PC-9 (cell line): ENCODE measurements around the gene CADM4. TPM values are rescaled to one million over a fixed set of nuclear protein-coding genes. Genes with fewer than 3 reads are reported as not detected.

Experiments
- BruUV-seq: library from RNA; stranded (reverse); fragments of 400-500 nt; replicated peaks from 2 replicates; lab custom pipeline; 2021; lab: Mats Ljungman, UMichigan
- CTCF ChIA-PET: fragments of 300-600 bp; sonication (Branson Sonifier 250); formaldehyde crosslinking; loops from one replicate; lab custom pipeline; 2022; ENCODE audit warnings: antibody characterized with exemption; lab: Charles Lee
- POLR2A ChIA-PET: fragments of 300-600 bp; sonication (Branson Sonifier 250); formaldehyde crosslinking; loops from one replicate; lab custom pipeline; 2022; ENCODE audit warnings: antibody characterized with exemption; ENCODE audit not compliant: unreplicated experiment; lab: Charles Lee
- DNase-seq, 2 experiments: peaks; one replicate each; pipeline versions ENCODE4 v3.0.0 to v3.0.0-alpha.2; 2015 to 2022; ENCODE audit warnings: mixed read lengths in 1 of 2
- H2AFZ ChIP-seq: fragments of 200-600 bp; sonication (generic); 2 replicates; pipeline ENCODE4 v1.8.1; 2017; ENCODE audit warnings: antibody characterized with exemption
- H3F3A ChIP-seq: fragments of 200-600 bp; sonication (generic); 2 replicates; pipeline ENCODE4 v1.8.1; 2017; ENCODE audit warnings: antibody characterized with exemption, mild to moderate bottlenecking, low read depth; ENCODE audit not compliant: insufficient read depth
- H3K27ac ChIP-seq: fragments of 200-600 bp; sonication (generic); 2 replicates; pipeline ENCODE4 v1.6.1; 2016; ENCODE audit warnings: mixed run types
- H3K27me3 ChIP-seq: fragments of 200-600 bp; sonication (generic); 2 replicates; pipeline ENCODE4 v1.6.1; 2016; ENCODE audit warnings: low read depth, mixed run types; ENCODE audit not compliant: insufficient read depth
- H3K36me3 ChIP-seq: fragments of 200-600 bp; sonication (generic); 2 replicates; pipeline ENCODE4 v1.6.1; 2016; ENCODE audit warnings: low read depth, mixed run types
- H3K4me1 ChIP-seq: fragments of 200-600 bp; sonication (generic); replicated peaks from 2 replicates; pipeline ENCODE4 v1.6.1; 2016; ENCODE audit warnings: mixed run types; ENCODE audit not compliant: insufficient read depth
- H3K4me2 ChIP-seq: fragments of 200-600 bp; sonication (generic); 2 replicates; pipeline ENCODE4 v1.6.1; 2017; ENCODE audit warnings: mixed run types
- H3K4me3 ChIP-seq: fragments of 200-600 bp; sonication (generic); 2 replicates; pipeline ENCODE4 v1.6.1; 2016; ENCODE audit warnings: mixed run types
- H3K79me2 ChIP-seq: fragments of 200-600 bp; sonication (generic); 2 replicates; pipeline ENCODE4 v1.6.1; 2017; ENCODE audit warnings: low read depth, mixed run types
- H3K9me2 ChIP-seq: fragments of 200-600 bp; sonication (generic); 2 replicates; pipeline ENCODE4 v1.8.1; 2017; ENCODE audit warnings: mild to moderate bottlenecking; ENCODE audit not compliant: insufficient read depth
- H3K9me3 ChIP-seq: fragments of 200-600 bp; sonication (generic); 2 replicates; pipeline ENCODE4 v1.8.1; 2016; ENCODE audit warnings: low read depth; ENCODE audit not compliant: insufficient read depth
- H4K20me1 ChIP-seq: fragments of 200-600 bp; sonication (generic); 2 replicates; pipeline ENCODE4 v1.8.1; 2017; ENCODE audit not compliant: insufficient read depth
- CTCF ChIP-seq: fragments of 200-600 bp; sonication (generic); conservative IDR thresholded peaks from 2 replicates; pipeline ENCODE4 v1.6.1; 2017; ENCODE audit warnings: mixed run types, antibody characterized with exemption, mild to moderate bottlenecking, moderate library complexity
- EZH2 ChIP-seq: fragments of 200-600 bp; sonication (generic); IDR thresholded peaks from 2 replicates; pipeline ENCODE4 v1.8.0; 2017; ENCODE audit warnings: antibody characterized with exemption, low read depth
- intact Hi-C: fragments of 100-400 bp; cut with micrococcal nuclease; formaldehyde crosslinking; loops from one replicate; pipeline ENCODE4 v1.10.0; 2022; ENCODE audit not compliant: unreplicated experiment
- total RNA-seq: library from RNA; stranded (reverse); gene quantifications from 2 replicates; pipeline ENCODE4 v1.2.3, GENCODE V29; 2021

Gene CADM4
- total RNA-seq, 1 experiment from 2014 or later, result 71.1 TPM

GRCh38 chr19:43620061-43621001 lies 19.3 kb downstream of the CADM4 start:
- H3K36me3 ChIP-seq, result no peaks in the 10 kb centered on the region
- intact Hi-C loops, result no loop called here
- no peaks in the 10 kb centered on the region for H3K9me2 ChIP-seq
- no peaks in the 10 kb centered on the region for H3K9me3 ChIP-seq
- TF ChIP-seq CTCF (no peak), EZH2 (no peak)
- H3K4me3 ChIP-seq, result peak overlapping the region; percentile 65
- no peaks in the 10 kb centered on the region for H3K27me3 ChIP-seq
- peak overlapping the region; percentile 54 for H3K27ac ChIP-seq
- peaks cover 9% of the 10 kb centered on the region for H3K4me1 ChIP-seq
- H3K4me2 ChIP-seq, result peak overlapping the region; percentile 97
- peaks cover 27% of the 10 kb centered on the region for H3K79me2 ChIP-seq
- H3F3A ChIP-seq, result peaks cover 28% of the 10 kb centered on the region; the same call in 1 of the 2 replicates
- CTCF ChIA-PET, result no interaction called here
- peak overlapping the region; percentile 89 for H2AFZ ChIP-seq
- H4K20me1 ChIP-seq, result no peaks in the 10 kb centered on the region
- BruUV-seq, result TSS peak; percentile 89
- DNase-seq, result no peak
- POLR2A ChIA-PET, result interaction anchor here (0.6 to 0.7 kb wide), 3 partner anchors 16 to 804 kb away, joined by 6 to 9 read pairs (median 7); no protein-coding TSS in a partner anchor

- no TSS peak for BruUV-seq
- TF ChIP-seq CTCF (no peak), EZH2 (no peak)
- Histone ChIP-seq H3K4me3 (peak within 1 kb of the TSS; percentile 65), H3K4me2 (peak within 1 kb of the TSS; percentile 97), H3K27me3 (no peaks in the 10 kb centered on the region), H3K9me3 (no peaks in the 10 kb centered on the region), H2AFZ (peak within 1 kb of the TSS; percentile 89), H3K9me2 (no peaks in the 10 kb centered on the region), H3K27ac (peak within 1 kb of the TSS; percentile 54), H3K4me1 (peaks cover 9% of the 10 kb centered on the region), H4K20me1 (no peaks in the 10 kb centered on the region), H3K79me2 (peaks cover 31% of the 10 kb centered on the region), H3K36me3 (no peaks in the 10 kb centered on the region), H3F3A (peaks cover 25% of the 10 kb centered on the region; the same call in 1 of the 2 replicates)
- ChIA-PET POLR2A (no interaction called here), CTCF (no interaction called here)
- intact Hi-C loops, result loop anchor here (2.0 kb wide), 1 partner anchor 23 kb away; the partner anchor contains the start of genes IRGQ and ZNF576
- peak; percentile 64 to 84 for DNase-seq
Observed at GRCh38 chr19:43619262-43620060, 20.2 kb downstream of the CADM4 start, which contains the start of gene ZNF428. Gene ZNF428 (minus strand): TSS chr19:43619629. CDS start chr19:43614304, 5,325 bp downstream.

- ChIA-PET POLR2A (no interaction called here), CTCF (interaction anchor here (0.7 kb wide), 1 partner anchor 187 kb away, joined by 19 read pairs; no protein-coding TSS in a partner anchor)
- Histone ChIP-seq H3F3A (peaks cover 21% of the 10 kb centered on the region; the same call in 1 of the 2 replicates), H2AFZ (peak overlapping the region; percentile 89), H3K27ac (peak overlapping the region; percentile 54), H3K4me2 (peak overlapping the region; percentile 97), H3K4me3 (peak overlapping the region; percentile 65), H4K20me1 (no peaks in the 10 kb centered on the region), H3K79me2 (peaks cover 31% of the 10 kb centered on the region), H3K4me1 (peaks cover 9% of the 10 kb centered on the region), H3K27me3 (no peaks in the 10 kb centered on the region), H3K36me3 (no peaks in the 10 kb centered on the region), H3K9me2 (no peaks in the 10 kb centered on the region), H3K9me3 (no peaks in the 10 kb centered on the region)
- no peak for DNase-seq
- BruUV-seq, result TSS peak; percentile 85
- no peak for TF ChIP-seq EZH2
- TF ChIP-seq CTCF, result no peak
- intact Hi-C loops, result loop anchor here (2.0 kb wide), 1 partner anchor 22 kb away; the partner anchor contains the start of genes IRGQ and ZNF576
Observed at GRCh38 chr19:43618921-43619261, 20.8 kb downstream of the CADM4 start.
